ENCODE data around the gene CRK. TPM values are rescaled to one million over a fixed set of nuclear protein-coding genes. Genes with fewer than 3 reads are reported as not detected.

CRK gene
- polyA plus RNA-seq, 3 donors, result 22.3 to 28.0 (median 26.5) TPM

- Histone ChIP-seq H3K27me3 (ENCODE audit: control insufficient read depth in 2 of 2, insufficient read depth in 2 of 2, low read length in 2 of 2) (no peaks in the 10 kb centered on the region), H4K20me1 (ENCODE audit: insufficient read depth, low read length) (peaks cover 55% of the 10 kb centered on the region), H3K27ac (ENCODE audit: low read depth in 1 of 2, low read length in 2 of 2) (peak within 1 kb of the TSS; percentile 86 to 91), H3K79me2 (ENCODE audit: insufficient read depth, low read length) (peaks cover 53% of the 10 kb centered on the region), H3K4me3 (replicated peaks in 1 of 3; ENCODE audit: low read depth in 2 of 3, low read length in 3 of 3) (peak within 1 kb of the TSS; percentile 81 to 100 (median 85)), H3K9ac (ENCODE audit: insufficient read depth, low read length, poor library complexity, severe bottlenecking) (peak within 1 kb of the TSS; percentile 88), H3K9me3 (replicated peaks in 1 of 2; ENCODE audit: control insufficient read depth in 1 of 2, insufficient read depth in 1 of 2, low read length in 2 of 2) (no peaks in the 10 kb centered on the region), H3K4me2 (replicated peaks; ENCODE audit: extremely low read depth, low read length, poor library complexity, severe bottlenecking) (peak within 1 kb of the TSS; percentile 98), H3K36me3 (replicated peaks in 1 of 2; ENCODE audit: control insufficient read depth in 1 of 2, insufficient read depth in 2 of 2, low read length in 2 of 2) (peaks cover 0 to 5% of the 10 kb centered on the region in 2 donors), H2AFZ (ENCODE audit: insufficient read depth, low read depth, low read length, poor library complexity, severe bottlenecking) (peak within 1 kb of the TSS; percentile 93), H3K4me1 (ENCODE audit: control insufficient read depth in 1 of 2, insufficient read depth in 2 of 2, low read length in 2 of 2) (peaks cover 35 to 41% of the 10 kb centered on the region in 2 donors)
- Mint-ChIP-seq H3K36me3 (peaks cover 0 to 14% of the 10 kb centered on the region in 2 donors), H3K4me3 (peak within 1 kb of the TSS; percentile 96 to 97), H3K27ac (peak within 1 kb of the TSS; percentile 97 to 99 (median 99)), H3K27me3 (ENCODE audit: low read depth in 3 of 3) (peaks cover 2 to 9% (median 3%) of the 10 kb centered on the region in 3 donors), H3K4me1 (peaks cover 42% of the 10 kb centered on the region), H3K9me3 (no peaks in the 10 kb centered on the region)
- TF ChIP-seq CTCF (IDR thresholded peaks at IDR 0.05), result no peak
- 0% methylated on average over 74 of the region's 82 CpGs for WGBS (ENCODE audit: insufficient coverage)
- intact Hi-C loops (cut with micrococcal nuclease), result loop anchor here (5.0 kb wide), 3 partner anchors 33 to 62 kb away; no protein-coding TSS in a partner anchor
- peak; percentile 92 to 96 (median 96) for DNase-seq
Measured at GRCh38 chr17:1399679-1400512, 56.1 kb downstream of the CRK start, which contains the start of gene YWHAE. Gene YWHAE, minus strand, starts transcription at chr17:1400222. Its CDS starts 112 bp downstream, at chr17:1400110.

DNA sequence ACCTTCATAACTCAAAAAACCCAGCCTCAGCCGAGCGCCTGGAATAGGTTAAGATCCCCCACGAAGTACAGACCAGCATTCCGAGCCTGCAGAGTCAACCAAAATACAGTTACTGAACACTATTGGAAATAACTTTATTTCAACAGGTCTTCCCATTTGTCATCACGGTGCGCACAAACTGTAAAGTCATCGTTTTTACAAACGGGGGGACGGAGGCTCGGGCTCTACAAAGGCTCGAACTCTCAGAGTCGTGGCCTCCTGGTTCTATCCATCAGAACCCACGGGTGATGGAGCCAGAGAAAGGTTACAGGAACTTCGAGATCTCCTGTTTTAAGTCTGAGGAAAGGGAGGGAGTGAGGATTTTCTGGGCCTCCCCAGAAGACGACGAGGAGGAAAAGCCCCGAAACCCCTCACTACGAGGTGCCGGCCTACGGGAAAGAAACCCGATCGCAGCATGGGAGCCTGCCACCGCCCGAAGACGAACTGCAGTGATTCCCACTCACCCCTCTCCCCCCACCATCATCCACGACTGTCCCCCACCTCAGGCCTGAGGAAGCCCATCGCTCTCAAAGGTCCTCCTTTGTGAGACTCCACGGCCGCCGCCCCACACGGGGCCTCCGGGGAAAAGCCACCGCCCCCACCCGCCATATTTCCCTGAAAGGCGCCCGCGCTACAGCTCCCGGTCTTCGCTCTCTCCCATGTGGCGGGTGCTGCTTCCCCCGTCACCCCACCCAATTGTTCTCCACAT lies 56.9 kb downstream of the CRK start:
- peak; percentile 18 to 86 (median 29) for DNase-seq
- Mint-ChIP-seq H3K27me3 (ENCODE audit: low read depth in 3 of 3) (peaks cover 2 to 9% (median 3%) of the 10 kb centered on the region in 3 donors), H3K4me3 (peak overlapping the region; percentile 96 to 97), H3K27ac (peak overlapping the region; percentile 97 to 99 (median 99)), H3K4me1 (peaks cover 35% of the 10 kb centered on the region), H3K36me3 (peaks cover under 1 to 16% of the 10 kb centered on the region in 2 donors), H3K9me3 (no peaks in the 10 kb centered on the region)
- Histone ChIP-seq H3K27ac (ENCODE audit: low read depth in 1 of 2, low read length in 2 of 2) (peak overlapping the region; percentile 86 to 91), H3K9me3 (replicated peaks in 1 of 2; ENCODE audit: control insufficient read depth in 1 of 2, insufficient read depth in 1 of 2, low read length in 2 of 2) (no peaks in the 10 kb centered on the region), H3K9ac (ENCODE audit: insufficient read depth, low read length, poor library complexity, severe bottlenecking) (peak overlapping the region; percentile 88), H3K27me3 (ENCODE audit: control insufficient read depth in 2 of 2, insufficient read depth in 2 of 2, low read length in 2 of 2) (no peaks in the 10 kb centered on the region), H3K36me3 (replicated peaks in 1 of 2; ENCODE audit: control insufficient read depth in 1 of 2, insufficient read depth in 2 of 2, low read length in 2 of 2) (peaks cover 0 to 5% of the 10 kb centered on the region in 2 donors), H3K4me3 (replicated peaks in 1 of 3; ENCODE audit: low read depth in 2 of 3, low read length in 3 of 3) (peak overlapping the region; percentile 81 to 100 (median 85)), H3K4me2 (replicated peaks; ENCODE audit: extremely low read depth, low read length, poor library complexity, severe bottlenecking) (peak overlapping the region; percentile 98), H4K20me1 (ENCODE audit: insufficient read depth, low read length) (peaks cover 60% of the 10 kb centered on the region), H3K79me2 (ENCODE audit: insufficient read depth, low read length) (peaks cover 61% of the 10 kb centered on the region), H3K4me1 (ENCODE audit: control insufficient read depth in 1 of 2, insufficient read depth in 2 of 2, low read length in 2 of 2) (peaks cover 28 to 33% of the 10 kb centered on the region in 2 donors), H2AFZ (ENCODE audit: insufficient read depth, low read depth, low read length, poor library complexity, severe bottlenecking) (peak overlapping the region; percentile 93)
- intact Hi-C loops (cut with micrococcal nuclease), result loop anchor here in 1 of 2 donors (5.0 kb wide), 1 partner anchor 37 kb away; no protein-coding TSS in a partner anchor
- WGBS (ENCODE audit: insufficient coverage), result 0% methylated on average over 31 of the region's 41 CpGs
- no peak for TF ChIP-seq CTCF (IDR thresholded peaks at IDR 0.05)
